ENCODE data around the gene GLB1L3.
A peak's percentile ranks its signal among the peaks of the same experiment; 100 is the strongest.

The GLB1L3 gene

GRCh38 chr11:134250675-134251074, 25.5 kb upstream of the GLB1L3 start:
- TF ChIP-seq REST (IDR thresholded peaks at IDR 0.05; ENCODE audit: insufficient replicate concordance, low read depth) (no peak), CTCF (IDR thresholded peaks at IDR 0.05; ENCODE audit: insufficient read depth, low read length) (no peak), POLR2AphosphoS5 (IDR thresholded peaks at IDR 0.05; ENCODE audit: low read depth) (no peak), GABPA (IDR thresholded peaks at IDR 0.05; ENCODE audit: low read depth) (no peak), SPI1 (IDR thresholded peaks at IDR 0.05; ENCODE audit: borderline replicate concordance, low read depth) (no peak)
- H3K27ac ChIP-seq (replicated peaks) = peak overlapping the region; percentile 68
- peak in 1 of 2 experiments; percentile 67 for DNase-seq (ENCODE audit: low read depth in 1 of 2, low spot score in 1 of 2)
- no peak overlapping the region for H3K4me3 ChIP-seq (replicated peaks; ENCODE audit: insufficient read depth, low read length)
- no peaks in the 10 kb centered on the region for H3K27me3 ChIP-seq (ENCODE audit: insufficient read depth, poor library complexity, severe bottlenecking)

- H3K27ac ChIP-seq (replicated peaks) = peak overlapping the region; percentile 68
- DNase-seq (ENCODE audit: low read depth in 1 of 2, low spot score in 1 of 2) = peak in 1 of 2 experiments; percentile 38
- TF ChIP-seq GABPA (IDR thresholded peaks at IDR 0.05; ENCODE audit: low read depth) (no peak), CTCF (IDR thresholded peaks at IDR 0.05; ENCODE audit: insufficient read depth, low read length) (no peak), REST (IDR thresholded peaks at IDR 0.05; ENCODE audit: insufficient replicate concordance, low read depth) (peak; percentile 48), SPI1 (IDR thresholded peaks at IDR 0.05; ENCODE audit: borderline replicate concordance, low read depth) (peak; percentile 48; the same call in 1 of the 2 replicates)
These were observed 23.6 kb upstream of the GLB1L3 start for GRCh38 chr11:134252346-134253187.

GRCh38 chr11:134253188-134253993, 22.8 kb upstream of the GLB1L3 start, which contains the start of the genes ACAD8 and THYN1:
ACAD8 (plus strand) TSS chr11:134253568; CDS start chr11:134253601, 33 bp downstream.
THYN1 (minus strand) TSS chr11:134253352; CDS start chr11:134252882, 470 bp downstream.
- H3K27ac ChIP-seq (replicated peaks) = peak within 1 kb of the TSS; percentile 68
- peak; percentile 63; the same call in 1 of the 2 replicates for TF ChIP-seq POLR2AphosphoS5 (IDR thresholded peaks at IDR 0.05; ENCODE audit: low read depth)
- no peak for TF ChIP-seq GABPA (IDR thresholded peaks at IDR 0.05; ENCODE audit: low read depth)
- peak within 1 kb of the TSS; percentile 70 for H3K4me3 ChIP-seq (replicated peaks; ENCODE audit: insufficient read depth, low read length)
- no peaks in the 10 kb centered on the region for H3K27me3 ChIP-seq (ENCODE audit: insufficient read depth, poor library complexity, severe bottlenecking)
- DNase-seq (ENCODE audit: low read depth in 1 of 2, low spot score in 1 of 2) = peak; percentile 91 to 97

More at GRCh38 chr11:134252346-134253187, 23.6 kb upstream of the GLB1L3 start:
- Histone ChIP-seq H3K27me3 (ENCODE audit: insufficient read depth, poor library complexity, severe bottlenecking) (no peaks in the 10 kb centered on the region), H3K4me3 (replicated peaks; ENCODE audit: insufficient read depth, low read length) (peak overlapping the region; percentile 70)

All from HL-60 (cell line).